Omental fat pad (tissue), 4 donors: ENCODE results near the gene NR3C1. TPM values are rescaled to one million over a fixed set of nuclear protein-coding genes. Genes with fewer than 3 reads are reported as not detected.

Experiments used
- ATAC-seq: fragments of 150-250 bp; one replicate; pipeline ENCODE4 v1.9.1; 2016; ENCODE audit warnings: mild to moderate bottlenecking, moderate library complexity; ENCODE audit not compliant: low FRiP score
- DNase-seq: peaks from one replicate; pipeline ENCODE4 v3.0.0-alpha.2; 2019; ENCODE audit warnings: low spot score
- total RNA-seq, 4 donors: library from RNA; depleted of rRNA; stranded (reverse); fragments of >200 nt; gene quantifications; one replicate each; pipeline ENCODE4 v1.1.0, GENCODE V29; 2016
- TF ChIP-seq, protein P1 (sequence below), 3 donors: fragments of 450-650 bp; IDR thresholded peaks; one replicate each; pipeline ENCODE4 v1.5.1; 2016 to 2017; ENCODE audit warnings: antibody characterized with exemption in 3 of 3, mild to moderate bottlenecking in 3 of 3, moderate library complexity in 2 of 3

Gene NR3C1
- total RNA-seq, 4 donors from 2014 or later = 57.1 to 102 (median 62.3) TPM

DNA sequence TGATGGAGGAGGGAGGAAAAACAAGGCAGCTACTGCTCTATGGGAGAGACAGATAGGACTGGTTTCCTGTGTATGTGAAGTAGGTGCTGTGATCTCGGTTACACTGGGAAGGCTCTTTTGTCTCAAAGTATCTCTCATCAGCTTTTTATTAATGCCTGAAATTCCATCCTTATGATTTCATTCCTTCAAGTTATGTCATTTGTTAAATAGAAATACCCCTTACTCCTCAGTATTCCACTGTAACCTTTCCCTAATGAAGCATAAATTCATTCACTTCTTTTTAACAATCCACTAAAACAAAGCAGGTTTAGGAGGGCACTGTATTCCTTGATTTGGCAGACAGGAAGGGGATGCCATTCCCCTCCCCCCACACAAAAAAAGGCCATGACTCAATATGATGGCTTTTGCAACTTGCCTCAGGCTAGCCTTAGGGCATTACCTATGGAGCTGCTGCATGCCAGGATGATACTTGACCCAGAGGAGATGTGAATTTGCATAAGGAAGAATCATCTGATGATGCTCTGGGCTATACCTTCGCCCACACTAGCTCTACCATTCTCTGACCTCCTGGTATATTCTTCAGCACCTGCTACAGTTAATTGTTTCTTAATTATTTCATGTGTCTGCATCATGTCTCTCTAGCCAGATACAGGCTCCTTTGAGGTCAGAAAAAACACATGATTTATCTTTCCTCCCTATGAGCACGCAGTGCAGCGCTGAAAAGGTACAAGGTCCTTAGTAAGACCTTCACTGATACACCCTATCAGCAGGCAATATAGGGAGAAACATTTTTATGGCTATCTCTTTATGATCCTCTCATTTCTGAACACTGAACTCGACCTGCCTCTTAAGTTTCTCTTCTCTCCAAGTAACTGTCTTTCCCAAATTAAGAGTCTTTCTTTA lies 26.3 kb downstream of the NR3C1 start:
- DNase-seq = no peak
- TF ChIP-seq, protein P1, sequence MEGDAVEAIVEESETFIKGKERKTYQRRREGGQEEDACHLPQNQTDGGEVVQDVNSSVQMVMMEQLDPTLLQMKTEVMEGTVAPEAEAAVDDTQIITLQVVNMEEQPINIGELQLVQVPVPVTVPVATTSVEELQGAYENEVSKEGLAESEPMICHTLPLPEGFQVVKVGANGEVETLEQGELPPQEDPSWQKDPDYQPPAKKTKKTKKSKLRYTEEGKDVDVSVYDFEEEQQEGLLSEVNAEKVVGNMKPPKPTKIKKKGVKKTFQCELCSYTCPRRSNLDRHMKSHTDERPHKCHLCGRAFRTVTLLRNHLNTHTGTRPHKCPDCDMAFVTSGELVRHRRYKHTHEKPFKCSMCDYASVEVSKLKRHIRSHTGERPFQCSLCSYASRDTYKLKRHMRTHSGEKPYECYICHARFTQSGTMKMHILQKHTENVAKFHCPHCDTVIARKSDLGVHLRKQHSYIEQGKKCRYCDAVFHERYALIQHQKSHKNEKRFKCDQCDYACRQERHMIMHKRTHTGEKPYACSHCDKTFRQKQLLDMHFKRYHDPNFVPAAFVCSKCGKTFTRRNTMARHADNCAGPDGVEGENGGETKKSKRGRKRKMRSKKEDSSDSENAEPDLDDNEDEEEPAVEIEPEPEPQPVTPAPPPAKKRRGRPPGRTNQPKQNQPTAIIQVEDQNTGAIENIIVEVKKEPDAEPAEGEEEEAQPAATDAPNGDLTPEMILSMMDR (IDR thresholded peaks at IDR 0.05) = no peak
- peak; percentile 23 for ATAC-seq

GRCh38 chr5:143376195-143376779 lies 27.2 kb downstream of the NR3C1 start:
- TF ChIP-seq, protein P1 (IDR thresholded peaks at IDR 0.05) = no peak
- ATAC-seq = no peak
- no peak for DNase-seq

DNA sequence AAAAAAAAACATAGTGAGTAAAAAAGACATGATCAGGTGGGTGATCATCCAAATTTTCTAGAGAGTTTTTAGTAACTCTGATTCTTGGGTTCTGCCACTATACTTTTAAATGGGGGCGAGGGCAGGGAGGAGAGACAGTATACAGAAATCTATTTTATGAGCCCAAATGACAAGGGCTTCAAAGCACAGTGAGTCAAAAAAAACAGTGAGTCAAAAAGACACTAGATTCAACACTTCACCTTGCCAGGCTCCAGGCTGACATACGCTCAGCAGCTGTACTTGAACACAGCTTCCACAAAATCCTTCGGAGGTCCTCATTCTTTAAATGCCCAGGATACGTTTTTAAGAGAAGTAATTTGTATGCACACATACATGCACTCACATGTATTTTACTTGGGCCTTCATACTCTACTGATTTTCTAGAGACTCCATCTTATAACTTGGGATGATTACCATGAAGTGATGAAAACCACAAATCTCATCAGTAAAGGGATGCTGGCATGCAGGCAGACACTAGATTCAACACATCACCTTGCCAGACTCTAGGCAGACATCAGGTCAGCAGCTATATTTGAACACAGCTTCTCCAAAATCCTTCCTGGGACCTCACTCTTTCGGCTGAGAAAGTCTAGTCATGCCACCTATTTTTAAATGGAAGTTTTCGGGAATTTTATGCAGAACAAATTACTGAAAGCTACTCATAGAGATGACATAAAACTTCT lies 28.8 kb downstream of the NR3C1 start:
- DNase-seq (no peak), ATAC-seq (no peak)
- TF ChIP-seq, protein P1 (IDR thresholded peaks at IDR 0.05) = no peak

- DNase-seq (no peak), ATAC-seq (no peak)
- TF ChIP-seq, protein P1 (IDR thresholded peaks at IDR 0.05) = no peak
Measured at GRCh38 chr5:143373076-143373475, 30.4 kb downstream of the NR3C1 start.

- DNase-seq (no peak), ATAC-seq (no peak)
- TF ChIP-seq, protein P1 (IDR thresholded peaks at IDR 0.05) = no peak
Measured at GRCh38 chr5:143372187-143372829, 31.2 kb downstream of the NR3C1 start.

DNA sequence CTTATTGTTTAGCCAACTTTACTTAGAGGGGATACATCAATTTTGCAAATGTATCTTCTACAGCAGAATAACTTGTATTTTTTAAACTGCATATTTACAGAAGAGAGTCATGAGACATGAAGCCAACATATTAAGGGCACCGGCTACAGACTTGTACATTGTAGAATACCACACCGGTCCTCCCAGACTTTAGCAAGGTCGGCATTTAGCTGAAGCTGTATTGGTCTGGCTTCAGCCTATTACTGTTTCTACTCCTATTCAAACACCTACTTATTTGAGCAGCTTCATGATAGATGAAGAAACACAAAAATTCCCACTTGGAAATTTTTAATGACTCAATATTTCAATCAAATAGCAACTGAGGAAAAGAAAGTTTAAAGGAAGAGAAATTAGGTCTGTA lies 33.0 kb downstream of the NR3C1 start:
- ATAC-seq (no peak), DNase-seq (no peak)
- TF ChIP-seq, protein P1 (IDR thresholded peaks at IDR 0.05) = no peak
